ENCODE data around the gene CPSF4.
"Not testable (repeated sequence)": the region's sequence is repeated elsewhere in the genome, so short reads cannot be mapped to it uniquely, and the experiment has no call there.

CPSF4 gene

DNA sequence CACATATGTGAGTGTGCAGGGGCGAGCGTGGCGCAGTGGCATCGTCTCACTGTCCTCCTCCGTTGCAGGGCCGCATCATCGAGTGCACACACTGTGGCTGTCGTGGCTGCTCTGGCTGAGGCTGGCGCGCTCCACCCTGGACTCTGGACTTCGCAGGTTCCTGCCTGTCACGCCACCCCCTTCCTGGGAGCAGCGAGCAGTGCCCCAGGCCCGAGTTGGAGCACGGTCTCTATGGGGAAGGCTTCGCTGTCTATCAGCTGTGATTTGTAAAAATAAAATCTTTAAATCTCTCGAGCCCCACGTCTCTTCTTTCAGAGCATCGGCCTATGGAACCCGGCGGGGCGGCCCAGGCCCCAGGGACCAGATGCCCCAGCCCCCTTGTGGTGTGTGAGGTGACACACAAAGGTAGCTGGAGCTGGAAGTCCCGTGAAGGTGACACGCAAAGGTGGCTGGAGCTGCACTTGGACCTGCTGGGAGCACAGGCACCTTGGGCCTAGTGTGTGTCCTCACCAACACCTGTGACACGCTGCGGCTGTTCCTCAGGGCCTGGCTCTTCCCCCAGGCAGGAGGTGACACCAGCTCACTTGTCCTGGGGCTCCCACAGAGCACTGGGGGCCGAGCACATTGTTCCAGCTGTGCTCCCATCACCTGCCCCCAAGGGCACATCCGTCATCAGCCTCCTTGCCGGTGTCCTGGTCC is 19.3 kb upstream of the CPSF4 start:
- no peak for DNase-seq (ENCODE audit: insufficient read length, low spot score)
- no peak for FAIRE-seq
- TF ChIP-seq POLR2A (IDR thresholded peaks at IDR 0.05; ENCODE audit: low read depth, low read length): no peak

DNA sequence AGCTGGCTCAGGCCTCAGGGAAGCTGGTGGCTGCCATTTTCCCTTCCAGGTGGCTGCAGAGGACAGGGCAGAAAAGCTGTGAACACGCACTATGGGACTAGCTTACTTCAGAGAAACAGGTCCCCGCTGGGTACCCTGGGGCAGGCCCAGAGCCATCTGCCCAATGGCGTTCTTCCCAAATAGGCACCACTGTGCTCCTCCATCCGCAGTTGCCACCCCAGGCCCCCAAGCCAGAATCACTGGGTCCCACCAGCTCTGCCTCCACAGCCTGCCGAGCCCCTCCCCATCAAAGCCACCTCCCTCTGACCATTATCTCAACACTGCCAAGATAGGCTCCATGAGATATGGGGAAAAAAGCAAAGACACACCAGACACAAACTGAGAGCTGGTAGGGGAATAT is 18.5 kb upstream of the CPSF4 start:
- FAIRE-seq: no peak
- TF ChIP-seq POLR2A (IDR thresholded peaks at IDR 0.05; ENCODE audit: low read depth, low read length): no peak
- DNase-seq (ENCODE audit: insufficient read length, low spot score): no peak

DNA sequence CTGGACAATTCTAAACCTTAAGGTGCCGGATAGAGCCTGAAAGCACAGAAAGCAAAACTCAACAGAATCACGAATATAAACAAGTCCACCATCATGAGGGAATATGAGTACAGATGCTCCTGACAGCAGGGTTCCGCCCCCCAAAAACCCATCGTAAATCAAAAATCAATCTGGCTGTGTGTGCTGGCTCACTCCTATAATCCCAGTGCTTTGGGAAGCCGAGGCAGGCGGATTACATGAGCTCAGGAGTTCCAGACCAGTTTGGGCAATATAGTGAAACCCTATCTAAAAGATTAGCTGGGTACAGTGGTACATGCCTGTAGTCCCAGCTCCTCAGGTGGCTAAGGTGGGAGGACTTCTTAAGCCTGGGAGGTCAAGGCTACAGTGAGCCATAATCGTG is 17.8 kb upstream of the CPSF4 start:
- no peak for TF ChIP-seq POLR2A (IDR thresholded peaks at IDR 0.05; ENCODE audit: low read depth, low read length)
- no peak for FAIRE-seq
- DNase-seq (ENCODE audit: insufficient read length, low spot score): no peak

DNA sequence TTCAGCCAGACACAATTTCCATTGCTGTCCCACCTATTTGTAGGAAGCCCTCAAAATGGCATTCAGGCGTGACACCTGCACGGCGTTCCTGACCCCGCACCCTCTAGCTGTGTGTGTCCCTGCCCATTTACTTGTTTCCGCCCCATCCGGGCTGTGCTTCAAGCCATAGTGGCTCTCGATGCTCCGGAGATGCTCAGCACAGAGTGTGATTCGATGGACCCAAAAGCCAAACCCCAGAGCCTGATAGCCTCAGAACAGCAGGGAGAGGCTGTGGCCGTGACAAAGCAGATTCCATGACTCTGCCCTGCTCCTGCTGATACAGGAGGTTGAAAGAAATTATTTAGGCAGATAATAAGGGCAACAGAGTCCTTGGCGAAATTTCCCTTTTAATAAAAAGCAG is 16.6 kb upstream of the CPSF4 start:
- DNase-seq (ENCODE audit: insufficient read length, low spot score): no peak
- TF ChIP-seq POLR2A (IDR thresholded peaks at IDR 0.05; ENCODE audit: low read depth, low read length): no peak
- no peak for FAIRE-seq

DNA sequence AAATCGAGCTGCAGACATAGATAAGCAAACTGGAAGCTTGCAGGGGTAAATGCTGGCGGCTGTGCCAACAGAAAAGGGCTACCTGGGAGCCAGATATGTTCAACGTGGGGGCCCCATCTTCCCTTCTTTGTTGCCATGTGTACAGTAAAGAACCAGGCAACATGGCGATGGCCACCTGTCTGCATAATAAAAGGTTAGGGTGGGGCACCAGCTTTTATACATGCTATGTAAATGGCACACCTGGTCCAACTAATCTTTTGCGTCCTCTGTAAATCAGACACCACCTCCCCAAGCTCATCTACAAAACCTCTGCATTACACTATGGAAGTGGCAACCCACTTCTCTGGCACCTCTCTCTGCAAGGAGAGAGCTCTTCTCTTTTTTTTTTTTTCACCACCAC is 16.1 kb upstream of the CPSF4 start:
- FAIRE-seq: no peak
- DNase-seq (ENCODE audit: insufficient read length, low spot score): no peak
- no peak for TF ChIP-seq POLR2A (IDR thresholded peaks at IDR 0.05; ENCODE audit: low read depth, low read length)

DNA sequence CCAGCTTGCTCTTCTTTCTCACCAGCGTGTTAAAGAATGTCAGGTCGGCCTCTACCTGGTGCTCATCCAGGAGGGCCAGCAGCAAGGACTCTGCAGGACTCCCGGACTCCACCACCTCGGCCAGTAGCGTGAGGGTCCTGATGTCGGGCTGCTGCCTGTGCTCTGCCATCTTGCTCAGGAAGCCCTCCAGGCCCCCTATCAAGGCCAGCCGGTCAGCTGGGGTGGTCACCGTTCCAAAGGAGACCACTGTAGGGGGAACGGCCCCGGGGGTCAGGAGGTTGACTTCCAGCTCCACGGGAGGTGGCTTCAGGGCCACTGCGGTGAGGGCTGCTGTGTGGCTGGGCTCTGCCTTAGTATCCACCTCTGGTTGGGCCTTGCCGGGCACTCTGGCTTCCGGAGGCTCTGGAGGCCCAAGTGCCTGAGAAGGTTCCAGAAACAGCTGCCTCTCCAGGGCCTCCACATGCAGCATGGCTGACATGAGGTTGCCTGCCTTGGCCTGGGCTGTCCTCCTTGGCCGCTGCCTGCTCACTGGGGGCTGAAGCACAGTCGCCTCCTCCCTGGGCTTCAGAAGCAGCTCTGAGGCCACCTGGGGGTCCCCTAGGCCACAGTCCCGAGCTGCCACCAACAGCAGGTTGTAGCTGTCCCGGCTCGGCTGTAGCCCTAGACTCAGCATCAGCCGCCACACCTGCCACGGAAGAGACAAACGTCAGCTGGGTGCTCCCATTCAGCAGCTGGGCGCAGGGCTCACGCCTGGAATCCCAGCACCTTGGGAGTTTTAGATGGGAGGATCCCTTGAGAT is 13.6 kb upstream of the CPSF4 start:
- FAIRE-seq: no peak
- DNase-seq (ENCODE audit: insufficient read length, low spot score): no peak
- no peak for TF ChIP-seq POLR2A (IDR thresholded peaks at IDR 0.05; ENCODE audit: low read depth, low read length)

DNA sequence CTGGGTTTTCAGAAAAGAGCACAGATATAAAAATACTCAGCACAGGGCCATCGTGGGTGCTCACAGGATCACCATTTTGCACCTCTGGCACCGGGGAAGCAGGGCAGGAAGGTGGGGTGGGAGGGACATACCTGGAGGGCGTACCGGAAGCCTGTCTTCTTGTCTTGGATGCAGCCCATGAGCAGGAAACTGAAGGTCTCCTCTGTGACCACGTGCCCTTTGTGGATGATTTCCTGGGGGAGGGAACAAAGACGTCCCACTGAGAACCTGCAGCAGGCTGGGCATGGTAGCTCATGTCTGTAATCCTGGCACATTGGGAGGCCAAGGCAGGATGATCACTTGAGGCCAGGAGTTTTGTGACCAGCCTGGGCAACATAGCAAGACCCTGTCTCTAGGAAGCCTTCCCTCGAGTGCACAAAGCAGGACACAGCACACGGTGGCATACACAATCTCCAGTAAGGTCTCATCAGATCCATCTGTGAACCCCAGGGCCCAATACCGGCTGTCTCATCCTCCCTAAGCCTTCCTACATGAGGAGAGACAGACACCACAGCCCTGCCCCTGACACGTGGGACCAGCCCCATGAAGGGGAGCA is 9.7 kb upstream of the CPSF4 start:
- FAIRE-seq (no peak), DNase-seq (ENCODE audit: insufficient read length, low spot score) (no peak)
- TF ChIP-seq POLR2A (IDR thresholded peaks at IDR 0.05; ENCODE audit: low read depth, low read length): no peak

DNA sequence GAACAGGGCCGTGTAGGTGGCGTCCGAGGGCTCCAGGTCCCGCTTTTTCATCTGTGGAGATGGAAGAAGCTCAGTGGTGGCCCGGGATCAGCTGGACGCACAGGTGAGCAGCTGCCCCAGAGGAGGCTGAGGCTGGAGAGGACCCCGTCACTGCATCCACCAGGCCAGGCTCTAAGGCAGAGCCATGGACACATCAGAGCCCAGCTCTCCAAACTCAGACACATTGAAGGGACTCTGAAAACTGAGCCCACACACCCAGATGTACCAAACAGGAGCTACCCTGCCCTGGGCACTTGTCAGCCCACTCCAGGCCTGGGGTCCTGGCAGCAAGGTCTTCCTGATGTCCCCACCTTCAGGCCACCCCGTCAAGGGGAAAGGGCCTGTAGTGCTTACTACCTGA is 9.0 kb upstream of the CPSF4 start:
- DNase-seq (ENCODE audit: insufficient read length, low spot score) (no peak), FAIRE-seq (no peak)
- no peak for TF ChIP-seq POLR2A (IDR thresholded peaks at IDR 0.05; ENCODE audit: low read depth, low read length)

DNA sequence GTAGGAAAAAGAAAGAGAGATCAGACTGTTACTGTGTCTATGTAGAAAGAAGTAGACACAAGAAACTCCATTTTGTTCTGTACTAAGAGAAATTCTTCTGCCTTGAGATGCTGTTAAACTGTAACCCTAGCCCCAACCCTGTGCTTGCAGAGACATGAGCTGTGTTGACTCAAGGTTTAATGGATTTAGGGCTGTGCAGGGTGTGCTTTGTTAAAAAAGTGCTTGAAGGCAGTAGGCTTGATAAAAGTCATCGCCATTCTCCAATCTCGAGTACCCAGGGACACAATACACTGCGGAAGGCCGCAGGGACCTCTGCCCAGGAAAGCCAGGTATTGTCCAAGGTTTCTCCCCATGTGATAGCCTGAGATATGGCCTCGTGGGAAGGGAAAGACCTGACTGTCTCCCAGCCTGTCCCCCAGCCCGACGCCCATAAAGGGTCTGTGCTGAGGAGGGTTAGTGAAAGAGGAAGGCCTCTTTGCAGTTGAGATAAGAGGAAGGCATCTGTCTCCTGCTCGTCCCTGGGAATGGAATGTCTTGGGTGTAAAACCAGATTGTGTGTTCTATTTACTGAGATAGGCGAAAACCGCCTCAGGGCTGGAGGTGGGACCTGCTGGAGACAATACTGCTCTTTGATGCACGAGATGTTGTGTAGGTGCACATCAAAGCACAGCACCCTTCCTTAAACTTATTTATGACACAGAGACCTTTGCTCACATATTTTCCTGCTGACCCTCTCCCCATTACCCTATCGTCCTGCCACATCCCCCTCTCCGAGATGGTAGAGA is 6.8 kb upstream of the CPSF4 start:
- DNase-seq (ENCODE audit: insufficient read length, low spot score); FAIRE-seq: not testable (repeated sequence)

DNA sequence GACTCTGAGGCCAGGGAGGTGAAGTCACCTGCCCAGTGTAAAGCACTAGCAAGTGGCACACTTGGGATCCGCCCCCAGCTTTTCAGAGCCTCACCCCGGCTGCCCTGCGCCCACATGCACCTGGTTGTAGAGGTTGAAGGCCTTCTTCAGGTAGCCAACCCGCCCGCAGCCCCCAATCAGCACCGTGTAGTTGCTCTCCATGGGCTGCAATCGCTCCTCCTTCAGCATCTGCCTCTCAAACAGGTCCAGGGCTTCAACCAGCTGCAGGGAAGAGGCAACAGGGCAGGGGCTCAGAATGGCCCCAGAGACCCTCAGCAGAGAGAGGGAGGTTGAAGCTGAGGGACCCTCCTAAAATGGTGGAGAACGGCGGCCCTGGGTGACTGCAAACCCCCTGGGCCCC is 5.6 kb upstream of the CPSF4 start:
- FAIRE-seq: no peak
- no peak for DNase-seq (ENCODE audit: insufficient read length, low spot score)
- no peak for TF ChIP-seq POLR2A (IDR thresholded peaks at IDR 0.05; ENCODE audit: low read depth, low read length)

DNA sequence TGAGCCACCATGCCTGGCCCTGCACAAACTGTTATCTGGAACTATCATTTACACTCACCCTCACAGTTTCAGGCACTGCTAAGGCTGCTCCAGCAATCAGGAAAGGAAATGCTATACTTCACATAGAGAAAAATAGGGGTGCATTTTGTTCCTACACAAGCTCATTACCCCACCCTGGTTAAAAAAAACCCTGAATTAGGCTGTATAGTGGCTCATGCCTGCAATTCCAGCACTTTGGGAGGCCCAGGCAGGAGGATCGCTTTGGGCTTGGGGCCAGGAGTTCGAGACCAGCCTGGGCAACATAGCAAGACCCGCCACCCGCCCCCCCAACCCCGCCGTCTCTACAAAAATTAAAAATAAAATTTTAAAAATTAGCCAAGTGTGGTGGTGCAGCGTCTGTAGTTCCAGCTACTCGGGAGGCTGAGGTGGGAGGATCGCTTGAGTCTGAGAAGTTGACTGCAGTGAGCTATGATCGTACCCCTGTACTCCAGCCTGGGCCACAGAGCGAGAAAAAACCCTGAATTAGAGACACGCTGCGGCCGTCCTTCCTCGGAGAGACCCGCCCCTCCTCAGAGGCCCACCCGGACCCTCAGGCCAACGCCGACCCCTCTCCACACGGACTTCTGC is 684 bp upstream of the CPSF4 start:
- FAIRE-seq (no peak), DNase-seq (ENCODE audit: insufficient read length, low spot score) (no peak)
- TF ChIP-seq POLR2A (IDR thresholded peaks at IDR 0.05; ENCODE audit: low read depth, low read length): no peak

DNA sequence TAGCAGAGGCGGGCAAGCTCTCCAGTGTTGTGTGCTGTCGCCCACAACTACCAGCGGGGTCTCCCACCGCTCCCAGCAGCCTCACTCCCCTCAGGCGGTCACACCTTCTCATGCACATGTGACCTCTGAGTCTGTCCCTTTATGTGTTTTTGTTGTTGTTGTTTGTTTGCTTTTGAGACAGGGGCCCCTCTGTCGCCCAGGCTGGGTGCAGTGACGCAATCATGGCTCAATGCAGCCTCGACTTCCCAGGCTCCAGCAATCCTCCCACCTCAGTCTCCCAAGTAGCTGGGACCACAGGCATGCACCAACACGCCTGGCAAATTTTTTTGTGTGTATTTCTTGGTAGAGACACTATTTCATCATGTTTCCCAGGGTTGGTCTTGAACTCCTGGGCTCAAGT is 1.5 kb downstream of the CPSF4 start:
- FAIRE-seq (no peak), DNase-seq (ENCODE audit: insufficient read length, low spot score) (no peak)
- TF ChIP-seq POLR2A (IDR thresholded peaks at IDR 0.05; ENCODE audit: low read depth, low read length): no peak

DNA sequence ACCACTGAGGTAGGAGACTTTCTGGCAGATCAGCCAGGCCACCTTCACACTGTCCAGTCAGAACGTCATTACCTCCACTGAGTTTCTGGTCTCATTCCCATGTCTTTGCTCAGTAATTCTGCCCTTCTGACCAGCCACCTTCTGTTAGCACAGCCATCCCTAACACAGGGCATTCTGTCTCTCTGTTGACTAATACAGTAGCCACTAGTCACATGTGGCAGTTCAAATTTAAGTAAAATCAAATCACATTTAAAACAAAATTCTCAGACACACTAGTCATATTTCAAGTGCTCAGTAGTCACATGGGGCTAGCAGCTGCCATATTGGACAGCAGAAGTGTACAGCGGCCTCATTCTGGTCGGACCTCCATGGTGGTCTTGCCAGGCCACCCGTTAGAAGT is 7.4 kb downstream of the CPSF4 start:
- no peak for DNase-seq (ENCODE audit: insufficient read length, low spot score)
- FAIRE-seq: no peak
- TF ChIP-seq POLR2A (IDR thresholded peaks at IDR 0.05; ENCODE audit: low read depth, low read length): no peak

DNA sequence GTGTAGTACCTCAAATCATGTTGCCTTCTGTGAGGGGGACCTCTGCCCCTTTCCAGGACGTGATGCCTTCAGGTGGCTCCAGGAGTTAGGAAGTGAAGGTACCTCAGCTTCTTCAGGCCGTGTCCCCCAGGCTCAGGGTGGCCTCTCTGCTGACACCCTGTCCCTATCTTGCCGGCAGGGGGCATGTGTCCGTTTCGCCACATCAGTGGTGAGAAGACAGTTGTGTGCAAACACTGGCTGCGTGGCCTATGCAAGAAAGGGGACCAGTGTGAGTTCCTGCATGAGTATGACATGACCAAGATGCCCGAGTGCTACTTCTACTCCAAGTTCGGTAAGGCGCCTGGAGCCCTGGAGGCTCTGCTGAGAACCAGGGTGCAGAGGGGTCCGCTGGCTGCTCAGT is 9.2 kb downstream of the CPSF4 start:
- FAIRE-seq: no peak
- TF ChIP-seq POLR2A (IDR thresholded peaks at IDR 0.05; ENCODE audit: low read depth, low read length): no peak
- no peak for DNase-seq (ENCODE audit: insufficient read length, low spot score)
